ENCODE measurements around the gene KCNN1. TPM values are rescaled to one million over a fixed set of nuclear protein-coding genes. Genes with fewer than 3 reads are reported as not detected.

Gene KCNN1
- total RNA-seq, 1 experiment from 2014 or later = 0.61 TPM

DNA sequence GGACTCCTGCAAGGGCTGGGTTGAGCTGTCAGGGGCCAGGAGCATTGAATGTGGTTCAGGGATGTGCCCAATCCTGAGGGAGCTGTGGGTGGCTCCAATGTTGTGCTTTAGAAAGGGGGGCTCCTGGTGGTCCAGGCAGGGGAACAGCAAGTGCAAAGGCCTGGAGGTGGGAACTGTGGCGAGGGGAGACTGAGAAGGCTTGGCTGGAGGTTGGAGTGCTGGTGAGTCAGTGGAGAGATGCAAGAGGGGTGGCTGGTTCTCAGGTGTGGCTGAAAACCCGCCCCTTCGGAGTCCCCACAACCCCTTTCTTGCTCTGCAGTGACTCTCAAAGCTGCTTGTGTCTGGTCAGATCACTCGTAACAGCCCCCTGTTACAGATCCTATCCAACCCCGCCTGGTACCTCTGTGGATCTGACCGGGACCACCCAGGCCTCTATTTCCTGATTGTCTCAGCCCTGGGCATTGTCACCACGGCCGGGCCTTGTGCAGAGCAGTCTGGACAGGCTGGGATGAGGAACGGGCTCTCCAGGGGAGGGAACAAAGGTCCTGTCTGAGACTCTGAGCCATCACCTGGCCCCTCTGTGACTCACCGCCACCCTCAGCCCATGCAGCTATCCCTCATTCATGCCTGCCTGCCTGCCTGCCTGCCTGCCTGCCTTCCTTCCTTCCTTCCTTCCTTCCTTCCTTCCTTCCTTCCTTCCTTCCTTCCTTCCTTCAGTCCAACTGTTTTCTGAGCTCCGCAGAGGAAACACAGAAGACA is 1.4 kb upstream of the KCNN1 start:
- Histone ChIP-seq H2AFZ (ENCODE audit: low read depth, low read length, poor library complexity, severe bottlenecking) (no peak overlapping the region), H3K79me2 (ENCODE audit: insufficient read depth, low read length) (no peaks in the 10 kb centered on the region), H3K4me3 (replicated peaks in 1 of 2; ENCODE audit: low read depth in 1 of 2, low read length in 2 of 2) (no peak overlapping the region), H3K36me3 (ENCODE audit: control insufficient read depth in 1 of 2, insufficient read depth in 2 of 2, low read length in 2 of 2) (no peaks in the 10 kb centered on the region), H3K9me2 (ENCODE audit: insufficient read depth) (no peaks in the 10 kb centered on the region), H3K9me3 (ENCODE audit: control insufficient read depth in 1 of 2, insufficient read depth in 1 of 2, low read depth in 1 of 2, low read length in 2 of 2) (no peaks in the 10 kb centered on the region), H3K4me2 (ENCODE audit: low read length) (peak overlapping the region; percentile 28; the same call in 1 of the 2 replicates), H3K27ac (ENCODE audit: low read depth, low read length) (no peak overlapping the region), H4K20me1 (ENCODE audit: insufficient read depth) (no peaks in the 10 kb centered on the region), H3K27me3 (ENCODE audit: insufficient read depth, low read length) (no peaks in the 10 kb centered on the region), H3K9ac (ENCODE audit: low read length) (no peak overlapping the region), H3K4me1 (ENCODE audit: control insufficient read depth in 1 of 2, insufficient read depth in 2 of 2, low read length in 2 of 2) (peaks cover 0 to 10% of the 10 kb centered on the region in 2 experiments; a peak in 2 of 4 replicates)
- no TSS peak for BruUV-seq (replicated peaks)
- POLR2A ChIA-PET = no interaction called here
- intact Hi-C loops (cut with micrococcal nuclease) = no loop called here
- CTCF ChIA-PET = interaction anchor here (0.6 kb wide), 1 partner anchor 18 kb away, joined by 4 read pairs; no protein-coding TSS in a partner anchor
- RAD21 ChIA-PET (ENCODE audit: low non-redundant PET in 1 of 2, low total read pairs in 2 of 2, uncharacterized antibody in 2 of 2, unreplicated experiment in 2 of 2) = no interaction called here
- ATAC-seq = peak; percentile 45
- no peak for TF ChIP-seq CEBPB (IDR thresholded peaks at IDR 0.05; ENCODE audit: low read depth)
- TF ChIP-seq ZFX (IDR thresholded peaks at IDR 0.05) = no peak
- TF ChIP-seq SIN3A (IDR thresholded peaks at IDR 0.05; ENCODE audit: low read depth) = no peak
- TF ChIP-seq JUND (IDR thresholded peaks at IDR 0.05) = no peak
- TF ChIP-seq SP1 (IDR thresholded peaks at IDR 0.05; ENCODE audit: low read depth) = no peak
- TF ChIP-seq, protein P1, sequence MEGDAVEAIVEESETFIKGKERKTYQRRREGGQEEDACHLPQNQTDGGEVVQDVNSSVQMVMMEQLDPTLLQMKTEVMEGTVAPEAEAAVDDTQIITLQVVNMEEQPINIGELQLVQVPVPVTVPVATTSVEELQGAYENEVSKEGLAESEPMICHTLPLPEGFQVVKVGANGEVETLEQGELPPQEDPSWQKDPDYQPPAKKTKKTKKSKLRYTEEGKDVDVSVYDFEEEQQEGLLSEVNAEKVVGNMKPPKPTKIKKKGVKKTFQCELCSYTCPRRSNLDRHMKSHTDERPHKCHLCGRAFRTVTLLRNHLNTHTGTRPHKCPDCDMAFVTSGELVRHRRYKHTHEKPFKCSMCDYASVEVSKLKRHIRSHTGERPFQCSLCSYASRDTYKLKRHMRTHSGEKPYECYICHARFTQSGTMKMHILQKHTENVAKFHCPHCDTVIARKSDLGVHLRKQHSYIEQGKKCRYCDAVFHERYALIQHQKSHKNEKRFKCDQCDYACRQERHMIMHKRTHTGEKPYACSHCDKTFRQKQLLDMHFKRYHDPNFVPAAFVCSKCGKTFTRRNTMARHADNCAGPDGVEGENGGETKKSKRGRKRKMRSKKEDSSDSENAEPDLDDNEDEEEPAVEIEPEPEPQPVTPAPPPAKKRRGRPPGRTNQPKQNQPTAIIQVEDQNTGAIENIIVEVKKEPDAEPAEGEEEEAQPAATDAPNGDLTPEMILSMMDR (IDR thresholded peaks at IDR 0.05 in 2 of 3, conservative IDR thresholded peaks at IDR 0.05 in 1 of 3; ENCODE audit: borderline replicate concordance in 1 of 3, insufficient read depth in 1 of 3, low read depth in 2 of 3, low read length in 2 of 3) = no peak
- no peak for TF ChIP-seq EGR1 (IDR thresholded peaks at IDR 0.05; ENCODE audit: low read depth)
- TF ChIP-seq ZNF274 (IDR thresholded peaks at IDR 0.05; ENCODE audit: low read depth, low read length) = no peak
- TF ChIP-seq, protein P2, sequence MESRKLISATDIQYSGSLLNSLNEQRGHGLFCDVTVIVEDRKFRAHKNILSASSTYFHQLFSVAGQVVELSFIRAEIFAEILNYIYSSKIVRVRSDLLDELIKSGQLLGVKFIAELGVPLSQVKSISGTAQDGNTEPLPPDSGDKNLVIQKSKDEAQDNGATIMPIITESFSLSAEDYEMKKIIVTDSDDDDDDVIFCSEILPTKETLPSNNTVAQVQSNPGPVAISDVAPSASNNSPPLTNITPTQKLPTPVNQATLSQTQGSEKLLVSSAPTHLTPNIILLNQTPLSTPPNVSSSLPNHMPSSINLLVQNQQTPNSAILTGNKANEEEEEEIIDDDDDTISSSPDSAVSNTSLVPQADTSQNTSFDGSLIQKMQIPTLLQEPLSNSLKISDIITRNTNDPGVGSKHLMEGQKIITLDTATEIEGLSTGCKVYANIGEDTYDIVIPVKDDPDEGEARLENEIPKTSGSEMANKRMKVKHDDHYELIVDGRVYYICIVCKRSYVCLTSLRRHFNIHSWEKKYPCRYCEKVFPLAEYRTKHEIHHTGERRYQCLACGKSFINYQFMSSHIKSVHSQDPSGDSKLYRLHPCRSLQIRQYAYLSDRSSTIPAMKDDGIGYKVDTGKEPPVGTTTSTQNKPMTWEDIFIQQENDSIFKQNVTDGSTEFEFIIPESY (IDR thresholded peaks at IDR 0.05; ENCODE audit: extremely low read depth, insufficient replicate concordance, low read length) = no peak
- no peak for TF ChIP-seq SRF (IDR thresholded peaks at IDR 0.05; ENCODE audit: low read depth)
- TF ChIP-seq EZH2 (IDR thresholded peaks at IDR 0.05) = no peak
- TF ChIP-seq, protein P3, sequence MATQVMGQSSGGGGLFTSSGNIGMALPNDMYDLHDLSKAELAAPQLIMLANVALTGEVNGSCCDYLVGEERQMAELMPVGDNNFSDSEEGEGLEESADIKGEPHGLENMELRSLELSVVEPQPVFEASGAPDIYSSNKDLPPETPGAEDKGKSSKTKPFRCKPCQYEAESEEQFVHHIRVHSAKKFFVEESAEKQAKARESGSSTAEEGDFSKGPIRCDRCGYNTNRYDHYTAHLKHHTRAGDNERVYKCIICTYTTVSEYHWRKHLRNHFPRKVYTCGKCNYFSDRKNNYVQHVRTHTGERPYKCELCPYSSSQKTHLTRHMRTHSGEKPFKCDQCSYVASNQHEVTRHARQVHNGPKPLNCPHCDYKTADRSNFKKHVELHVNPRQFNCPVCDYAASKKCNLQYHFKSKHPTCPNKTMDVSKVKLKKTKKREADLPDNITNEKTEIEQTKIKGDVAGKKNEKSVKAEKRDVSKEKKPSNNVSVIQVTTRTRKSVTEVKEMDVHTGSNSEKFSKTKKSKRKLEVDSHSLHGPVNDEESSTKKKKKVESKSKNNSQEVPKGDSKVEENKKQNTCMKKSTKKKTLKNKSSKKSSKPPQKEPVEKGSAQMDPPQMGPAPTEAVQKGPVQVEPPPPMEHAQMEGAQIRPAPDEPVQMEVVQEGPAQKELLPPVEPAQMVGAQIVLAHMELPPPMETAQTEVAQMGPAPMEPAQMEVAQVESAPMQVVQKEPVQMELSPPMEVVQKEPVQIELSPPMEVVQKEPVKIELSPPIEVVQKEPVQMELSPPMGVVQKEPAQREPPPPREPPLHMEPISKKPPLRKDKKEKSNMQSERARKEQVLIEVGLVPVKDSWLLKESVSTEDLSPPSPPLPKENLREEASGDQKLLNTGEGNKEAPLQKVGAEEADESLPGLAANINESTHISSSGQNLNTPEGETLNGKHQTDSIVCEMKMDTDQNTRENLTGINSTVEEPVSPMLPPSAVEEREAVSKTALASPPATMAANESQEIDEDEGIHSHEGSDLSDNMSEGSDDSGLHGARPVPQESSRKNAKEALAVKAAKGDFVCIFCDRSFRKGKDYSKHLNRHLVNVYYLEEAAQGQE (IDR thresholded peaks at IDR 0.05; ENCODE audit: low read depth) = no peak
- no peak for TF ChIP-seq POLR2A (IDR thresholded peaks at IDR 0.05; ENCODE audit: borderline replicate concordance, extremely low read depth, insufficient read depth, insufficient read length)
- DNase-seq (ENCODE audit: low read depth, low spot score) = no peak

Data from HCT116 (cell line).